ENCODE measurements around the gene ASB3.
A peak's percentile ranks its signal among the peaks of the same experiment; 100 is the strongest.
"Not testable (repeated sequence)": the region's sequence is repeated elsewhere in the genome, so short reads cannot be mapped to it uniquely, and the experiment has no call there.

The ASB3 gene

GRCh38 chr2:53660886-53661285 lies 125.9 kb downstream of the ASB3 start:
- peaks cover 7% of the 10 kb centered on the region for H3K36me3 Mint-ChIP-seq
- no peak overlapping the region for H3K27ac Mint-ChIP-seq
- H3K4me3 Mint-ChIP-seq: no peak overlapping the region
- DNase-seq (ENCODE audit: low spot score in 2 of 2) (no peak), ATAC-seq (no peak)
- H3K4me1 Mint-ChIP-seq: no peaks in the 10 kb centered on the region
- no peaks in the 10 kb centered on the region for H3K9me3 Mint-ChIP-seq

GRCh38 chr2:53658474-53658873 lies 128.3 kb downstream of the ASB3 start:
- H3K9me3 Mint-ChIP-seq; H3K4me3 Mint-ChIP-seq; ATAC-seq; H3K36me3 Mint-ChIP-seq; H3K4me1 Mint-ChIP-seq; DNase-seq (ENCODE audit: low spot score in 2 of 2): not testable (repeated sequence)
- peak overlapping the region; percentile 54 for H3K27ac Mint-ChIP-seq

GRCh38 chr2:53655256-53655655 lies 131.5 kb downstream of the ASB3 start:
- no peak overlapping the region for H3K27ac Mint-ChIP-seq
- H3K9me3 Mint-ChIP-seq: no peaks in the 10 kb centered on the region
- no peaks in the 10 kb centered on the region for H3K4me1 Mint-ChIP-seq
- H3K4me3 Mint-ChIP-seq: no peak overlapping the region
- DNase-seq (ENCODE audit: low spot score in 2 of 2) (no peak), ATAC-seq (no peak)
- no peaks in the 10 kb centered on the region for H3K36me3 Mint-ChIP-seq

GRCh38 chr2:53654396-53654795 lies 132.4 kb downstream of the ASB3 start:
- DNase-seq (ENCODE audit: low spot score in 2 of 2) (no peak), ATAC-seq (no peak)
- H3K4me3 Mint-ChIP-seq: no peak overlapping the region
- no peaks in the 10 kb centered on the region for H3K36me3 Mint-ChIP-seq
- no peak overlapping the region for H3K27ac Mint-ChIP-seq
- H3K4me1 Mint-ChIP-seq: no peaks in the 10 kb centered on the region
- H3K9me3 Mint-ChIP-seq: no peaks in the 10 kb centered on the region

GRCh38 chr2:53652131-53652530 lies 134.6 kb downstream of the ASB3 start:
- ATAC-seq: no peak
- Mint-ChIP-seq H3K4me1 (no peaks in the 10 kb centered on the region), H3K27ac (no peak overlapping the region), H3K4me3 (no peak overlapping the region), H3K9me3 (no peaks in the 10 kb centered on the region), H3K36me3 (no peaks in the 10 kb centered on the region)
- DNase-seq (ENCODE audit: low spot score in 2 of 2): no peak

- no peaks in the 10 kb centered on the region for H3K4me1 Mint-ChIP-seq
- H3K36me3 Mint-ChIP-seq: no peaks in the 10 kb centered on the region
- no peaks in the 10 kb centered on the region for H3K9me3 Mint-ChIP-seq
- H3K4me3 Mint-ChIP-seq: no peak overlapping the region
- no peak for DNase-seq (ENCODE audit: low spot score in 2 of 2)
- H3K27ac Mint-ChIP-seq: no peak overlapping the region
- no peak for ATAC-seq
Measured at GRCh38 chr2:53646788-53647187, 140.0 kb downstream of the ASB3 start.

- no peak for ATAC-seq
- H3K36me3 Mint-ChIP-seq: no peaks in the 10 kb centered on the region
- H3K4me1 Mint-ChIP-seq: no peaks in the 10 kb centered on the region
- no peak for DNase-seq (ENCODE audit: low spot score in 2 of 2)
- H3K27ac Mint-ChIP-seq: no peak overlapping the region
- no peak overlapping the region for H3K4me3 Mint-ChIP-seq
- peaks cover 4% of the 10 kb centered on the region for H3K9me3 Mint-ChIP-seq
Measured at GRCh38 chr2:53641290-53641689, 145.5 kb downstream of the ASB3 start.

GRCh38 chr2:53640466-53640865 lies 146.3 kb downstream of the ASB3 start:
- no peaks in the 10 kb centered on the region for H3K4me1 Mint-ChIP-seq
- no peaks in the 10 kb centered on the region for H3K36me3 Mint-ChIP-seq
- H3K4me3 Mint-ChIP-seq: no peak overlapping the region
- ATAC-seq (no peak), DNase-seq (ENCODE audit: low spot score in 2 of 2) (no peak)
- H3K27ac Mint-ChIP-seq: no peak overlapping the region
- H3K9me3 Mint-ChIP-seq: peaks cover 4% of the 10 kb centered on the region

- H3K4me1 Mint-ChIP-seq: peaks cover 17% of the 10 kb centered on the region
- DNase-seq (ENCODE audit: low spot score in 2 of 2): no peak
- H3K27ac Mint-ChIP-seq: no peak overlapping the region
- H3K36me3 Mint-ChIP-seq: no peaks in the 10 kb centered on the region
- H3K9me3 Mint-ChIP-seq: peaks cover 4% of the 10 kb centered on the region
- no peak overlapping the region for H3K4me3 Mint-ChIP-seq
- no peak for ATAC-seq
Measured at GRCh38 chr2:53636596-53636995, 150.2 kb downstream of the ASB3 start.

- no peak for DNase-seq (ENCODE audit: low spot score in 2 of 2)
- no peaks in the 10 kb centered on the region for H3K36me3 Mint-ChIP-seq
- ATAC-seq: no peak
- H3K9me3 Mint-ChIP-seq: peaks cover 4% of the 10 kb centered on the region
- H3K4me1 Mint-ChIP-seq: peaks cover 20% of the 10 kb centered on the region
- no peak overlapping the region for H3K4me3 Mint-ChIP-seq
- no peak overlapping the region for H3K27ac Mint-ChIP-seq
Measured at GRCh38 chr2:53636109-53636508, 150.6 kb downstream of the ASB3 start.

- no peak overlapping the region for H3K4me3 Mint-ChIP-seq
- no peak overlapping the region for H3K27ac Mint-ChIP-seq
- H3K9me3 Mint-ChIP-seq: peaks cover 4% of the 10 kb centered on the region
- ATAC-seq (no peak), DNase-seq (ENCODE audit: low spot score in 2 of 2) (no peak)
- H3K4me1 Mint-ChIP-seq: peaks cover 20% of the 10 kb centered on the region
- H3K36me3 Mint-ChIP-seq: no peaks in the 10 kb centered on the region
Measured at GRCh38 chr2:53635694-53636093, 151.1 kb downstream of the ASB3 start.

- no peak for ATAC-seq
- H3K4me1 Mint-ChIP-seq: peaks cover 20% of the 10 kb centered on the region
- no peaks in the 10 kb centered on the region for H3K36me3 Mint-ChIP-seq
- peaks cover under 1% of the 10 kb centered on the region for H3K9me3 Mint-ChIP-seq
- H3K27ac Mint-ChIP-seq: no peak overlapping the region
- H3K4me3 Mint-ChIP-seq: no peak overlapping the region
- DNase-seq (ENCODE audit: low spot score in 2 of 2): no peak
Measured at GRCh38 chr2:53633441-53633840, 153.3 kb downstream of the ASB3 start.

- H3K4me1 Mint-ChIP-seq: peaks cover 20% of the 10 kb centered on the region
- peak overlapping the region; percentile 5 for H3K4me3 Mint-ChIP-seq
- no peaks in the 10 kb centered on the region for H3K36me3 Mint-ChIP-seq
- no peak for DNase-seq (ENCODE audit: low spot score in 2 of 2)
- no peaks in the 10 kb centered on the region for H3K9me3 Mint-ChIP-seq
- H3K27ac Mint-ChIP-seq: no peak overlapping the region
- no peak for ATAC-seq
Measured at GRCh38 chr2:53632714-53633113, 154.0 kb downstream of the ASB3 start.

- no peaks in the 10 kb centered on the region for H3K9me3 Mint-ChIP-seq
- DNase-seq (ENCODE audit: low spot score in 2 of 2) (no peak), ATAC-seq (peak; percentile 50)
- H3K4me1 Mint-ChIP-seq: peaks cover 20% of the 10 kb centered on the region
- H3K4me3 Mint-ChIP-seq: no peak overlapping the region
- H3K36me3 Mint-ChIP-seq: no peaks in the 10 kb centered on the region
- H3K27ac Mint-ChIP-seq: peak overlapping the region; percentile 18
Measured at GRCh38 chr2:53632126-53632460, 154.7 kb downstream of the ASB3 start.

GRCh38 chr2:53631313-53632125 lies 155.2 kb downstream of the ASB3 start:
- Mint-ChIP-seq H3K9me3 (no peaks in the 10 kb centered on the region), H3K4me3 (no peak overlapping the region), H3K27ac (peak overlapping the region; percentile 18), H3K36me3 (no peaks in the 10 kb centered on the region), H3K4me1 (peaks cover 20% of the 10 kb centered on the region)
- DNase-seq (ENCODE audit: low spot score in 2 of 2) (no peak), ATAC-seq (peak; percentile 87)

GRCh38 chr2:53630026-53630606 lies 156.6 kb downstream of the ASB3 start:
- H3K9me3 Mint-ChIP-seq: no peaks in the 10 kb centered on the region
- no peaks in the 10 kb centered on the region for H3K36me3 Mint-ChIP-seq
- no peak overlapping the region for H3K4me3 Mint-ChIP-seq
- no peak overlapping the region for H3K27ac Mint-ChIP-seq
- DNase-seq (ENCODE audit: low spot score in 2 of 2): no peak
- no peak for ATAC-seq
- H3K4me1 Mint-ChIP-seq: peaks cover 20% of the 10 kb centered on the region

Data from stimulated activated effector memory CD8-positive, alpha-beta T cell treated with anti-CD3 and anti-CD28 coated beads, Interleukin-12 subunit alpha, Interleukin-12 subunit beta, amount 100 ng/mL, for 72 hours (primary cell).